ENCODE measurements around the gene FAM43B.
A peak's percentile ranks its signal among the peaks of the same experiment; 100 is the strongest.

Gene FAM43B

GRCh38 chr1:20569523-20570098 is 17.2 kb downstream of the FAM43B start:
- peaks cover 14% of the 10 kb centered on the region for H3K9me3 Mint-ChIP-seq
- no peaks in the 10 kb centered on the region for H3K36me3 Mint-ChIP-seq (ENCODE audit: low read depth)
- peaks cover 45% of the 10 kb centered on the region for H3K27me3 Mint-ChIP-seq
- no peak overlapping the region for H3K4me3 Mint-ChIP-seq
- intact Hi-C loops (cut with micrococcal nuclease), result no loop called here
- H3K4me1 Mint-ChIP-seq (ENCODE audit: low read depth), result no peaks in the 10 kb centered on the region
- H3K27ac Mint-ChIP-seq, result no peak overlapping the region

- intact Hi-C loops (cut with micrococcal nuclease), result no loop called here
- H3K27me3 Mint-ChIP-seq, result peaks cover 43% of the 10 kb centered on the region
- H3K9me3 Mint-ChIP-seq, result peaks cover 14% of the 10 kb centered on the region
- H3K36me3 Mint-ChIP-seq (ENCODE audit: low read depth), result no peaks in the 10 kb centered on the region
- H3K4me3 Mint-ChIP-seq, result no peak overlapping the region
- no peak overlapping the region for H3K27ac Mint-ChIP-seq
- H3K4me1 Mint-ChIP-seq (ENCODE audit: low read depth), result no peaks in the 10 kb centered on the region
Observed at GRCh38 chr1:20571427-20571826, 19.1 kb downstream of the FAM43B start.

- no peaks in the 10 kb centered on the region for H3K36me3 Mint-ChIP-seq (ENCODE audit: low read depth)
- H3K4me3 Mint-ChIP-seq, result no peak overlapping the region
- H3K4me1 Mint-ChIP-seq (ENCODE audit: low read depth), result peaks cover 10% of the 10 kb centered on the region
- H3K27ac Mint-ChIP-seq, result no peak overlapping the region
- intact Hi-C loops (cut with micrococcal nuclease), result no loop called here
- H3K27me3 Mint-ChIP-seq, result peaks cover 42% of the 10 kb centered on the region
- H3K9me3 Mint-ChIP-seq, result peaks cover 14% of the 10 kb centered on the region
Observed at GRCh38 chr1:20573987-20574386, 21.6 kb downstream of the FAM43B start.

- intact Hi-C loops (cut with micrococcal nuclease), result loop anchor here (1.0 kb wide), 2 partner anchors 58 to 65 kb away; partner anchors contain the start of gene PINK1
- no peaks in the 10 kb centered on the region for H3K36me3 Mint-ChIP-seq (ENCODE audit: low read depth)
- H3K4me3 Mint-ChIP-seq, result no peak overlapping the region
- H3K4me1 Mint-ChIP-seq (ENCODE audit: low read depth), result peaks cover 13% of the 10 kb centered on the region
- no peak overlapping the region for H3K27ac Mint-ChIP-seq
- H3K9me3 Mint-ChIP-seq, result peaks cover 8% of the 10 kb centered on the region
- peaks cover 37% of the 10 kb centered on the region for H3K27me3 Mint-ChIP-seq
Observed at GRCh38 chr1:20574686-20575540, 22.5 kb downstream of the FAM43B start.

- Mint-ChIP-seq H3K4me1 (ENCODE audit: low read depth) (peaks cover 13% of the 10 kb centered on the region), H3K9me3 (peaks cover 8% of the 10 kb centered on the region), H3K4me3 (no peak overlapping the region), H3K27ac (no peak overlapping the region), H3K27me3 (peaks cover 31% of the 10 kb centered on the region), H3K36me3 (ENCODE audit: low read depth) (no peaks in the 10 kb centered on the region)
- intact Hi-C loops (cut with micrococcal nuclease), result loop anchor here (1.0 kb wide), 2 partner anchors 58 to 65 kb away; partner anchors contain the start of gene PINK1
Observed at GRCh38 chr1:20575541-20576336, 23.4 kb downstream of the FAM43B start.

GRCh38 chr1:20578062-20578461 is 25.7 kb downstream of the FAM43B start:
- Mint-ChIP-seq H3K27me3 (peaks cover 19% of the 10 kb centered on the region), H3K27ac (no peak overlapping the region), H3K4me1 (ENCODE audit: low read depth) (peaks cover 13% of the 10 kb centered on the region), H3K36me3 (ENCODE audit: low read depth) (no peaks in the 10 kb centered on the region), H3K4me3 (no peak overlapping the region), H3K9me3 (no peaks in the 10 kb centered on the region)
- intact Hi-C loops (cut with micrococcal nuclease), result no loop called here

- intact Hi-C loops (cut with micrococcal nuclease), result no loop called here
- peaks cover 13% of the 10 kb centered on the region for H3K4me1 Mint-ChIP-seq (ENCODE audit: low read depth)
- no peak overlapping the region for H3K27ac Mint-ChIP-seq
Observed at GRCh38 chr1:20578721-20579395, 26.5 kb downstream of the FAM43B start.

GRCh38 chr1:20584890-20585289 is 32.5 kb downstream of the FAM43B start:
- Mint-ChIP-seq H3K9me3 (no peaks in the 10 kb centered on the region), H3K36me3 (ENCODE audit: low read depth) (peaks cover 6% of the 10 kb centered on the region), H3K27me3 (no peaks in the 10 kb centered on the region), H3K4me3 (no peak overlapping the region), H3K4me1 (ENCODE audit: low read depth) (peaks cover 36% of the 10 kb centered on the region), H3K27ac (no peak overlapping the region)
- intact Hi-C loops (cut with micrococcal nuclease), result no loop called here

More at GRCh38 chr1:20578721-20579395, 26.5 kb downstream of the FAM43B start:
- no peaks in the 10 kb centered on the region for H3K9me3 Mint-ChIP-seq
- H3K27me3 Mint-ChIP-seq, result peaks cover 12% of the 10 kb centered on the region
- H3K36me3 Mint-ChIP-seq (ENCODE audit: low read depth), result no peaks in the 10 kb centered on the region
- no peak overlapping the region for H3K4me3 Mint-ChIP-seq

- peaks cover 54% of the 10 kb centered on the region for H3K4me1 Mint-ChIP-seq (ENCODE audit: low read depth)
- intact Hi-C loops (cut with micrococcal nuclease), result no loop called here
- H3K4me3 Mint-ChIP-seq, result no peak overlapping the region
- H3K36me3 Mint-ChIP-seq (ENCODE audit: low read depth), result peaks cover 13% of the 10 kb centered on the region
- no peaks in the 10 kb centered on the region for H3K27me3 Mint-ChIP-seq
- H3K27ac Mint-ChIP-seq, result no peak overlapping the region
- no peaks in the 10 kb centered on the region for H3K9me3 Mint-ChIP-seq
Observed at GRCh38 chr1:20586953-20587660, 34.7 kb downstream of the FAM43B start.

- Mint-ChIP-seq H3K36me3 (ENCODE audit: low read depth) (peaks cover 18% of the 10 kb centered on the region), H3K4me1 (ENCODE audit: low read depth) (peaks cover 59% of the 10 kb centered on the region), H3K9me3 (no peaks in the 10 kb centered on the region), H3K27ac (no peak overlapping the region), H3K27me3 (no peaks in the 10 kb centered on the region), H3K4me3 (no peak overlapping the region)
- intact Hi-C loops (cut with micrococcal nuclease), result no loop called here
Observed at GRCh38 chr1:20587661-20588053, 35.3 kb downstream of the FAM43B start.

- Mint-ChIP-seq H3K36me3 (ENCODE audit: low read depth) (peaks cover 29% of the 10 kb centered on the region), H3K9me3 (no peaks in the 10 kb centered on the region), H3K4me1 (ENCODE audit: low read depth) (peaks cover 67% of the 10 kb centered on the region), H3K27ac (peak within 1 kb of the TSS; percentile 91), H3K27me3 (no peaks in the 10 kb centered on the region), H3K4me3 (peak within 1 kb of the TSS; percentile 86)
- intact Hi-C loops (cut with micrococcal nuclease), result no loop called here
Observed at GRCh38 chr1:20588634-20589225, 36.4 kb downstream of the FAM43B start, which contains the start of gene CDA. CDA (plus strand) TSS chr1:20589097; CDS start chr1:20589130, 33 bp downstream.

GRCh38 chr1:20589331-20590278 is 37.2 kb downstream of the FAM43B start:
- Mint-ChIP-seq H3K27me3 (no peaks in the 10 kb centered on the region), H3K4me3 (peak overlapping the region; percentile 86), H3K27ac (peak overlapping the region; percentile 91), H3K4me1 (ENCODE audit: low read depth) (peaks cover 71% of the 10 kb centered on the region), H3K36me3 (ENCODE audit: low read depth) (peaks cover 38% of the 10 kb centered on the region), H3K9me3 (no peaks in the 10 kb centered on the region)
- intact Hi-C loops (cut with micrococcal nuclease), result no loop called here

All from dendritic cell treated with granulocyte-macrophage colony-stimulating factor and Interleukin-4, amounts not matched to agents 40 ng/mL and 50 ng/mL, for 4 days (primary cell).